HEK293 (cell line): ENCODE results near the gene ARHGAP33.

Experiments
- CTCF ChIA-PET: fragments of 350-600 bp; formaldehyde crosslinking; extraction: SDS; loops from one replicate; lab custom pipeline; 2021; ENCODE audit warnings: antibody characterized with exemption; lab: Yijun Ruan, JAX
- POLR2A ChIA-PET: fragments of 300-600 bp; formaldehyde crosslinking; extraction: SDS; loops from one replicate; lab custom pipeline; 2020; ENCODE audit warnings: antibody characterized with exemption, inconsistent platforms; lab: Yijun Ruan, JAX
- H3K27ac ChIP-seq: fragments of 200-500 bp; sonication (Bioruptor generic); 2 replicates; pipeline ENCODE4 v1.5.1; 2014; ENCODE audit warnings: low read depth, low read length, control low read depth, inconsistent platforms; ENCODE audit errors: extremely low read depth
- H3K36me3 ChIP-seq, 2 experiments: fragments of 200-500 bp in 1 of 2; sonication (Bioruptor generic) in 1 of 2; 1 replicate in 1 of 2; 2 replicates in 1 of 2; pipeline ENCODE4 v1.5.1; 2014 to 2017; ENCODE audit warnings: inconsistent platforms in 2 of 2, low read length in 2 of 2; ENCODE audit not compliant: control insufficient read depth in 2 of 2, insufficient read depth in 1 of 2
- H3K4me1 ChIP-seq: fragments of 200-500 bp; sonication (Bioruptor generic); 2 replicates; pipeline ENCODE4 v1.5.1; 2014; ENCODE audit warnings: mild to moderate bottlenecking, low read length, inconsistent platforms; ENCODE audit not compliant: control insufficient read depth, insufficient read depth
- H3K4me3 ChIP-seq: 2 replicates; pipeline ENCODE4 v1.5.1; 2011; ENCODE audit warnings: low read depth, mild to moderate bottlenecking, control low read depth, low read length, moderate library complexity
- H3K9me3 ChIP-seq: fragments of 200-500 bp; sonication (Bioruptor generic); 2 replicates; pipeline ENCODE4 v1.5.1; 2014; ENCODE audit warnings: low read depth, low read length, inconsistent platforms; ENCODE audit not compliant: control insufficient read depth, insufficient read depth
- FEZF1 ChIP-seq: fragments of 450-650 bp; formaldehyde crosslinking; IDR thresholded peaks from 2 replicates; pipeline ENCODE4 v1.5.1; 2016; ENCODE audit warnings: missing biosample characterization, missing genetic modification characterization
- PRDM1 ChIP-seq: fragments of 450-650 bp; formaldehyde crosslinking; IDR thresholded peaks from 2 replicates; pipeline ENCODE4; 2016; ENCODE audit warnings: missing biosample characterization, missing genetic modification characterization
- ZIC2 ChIP-seq: fragments of 450-650 bp; formaldehyde crosslinking; IDR thresholded peaks from 2 replicates; pipeline ENCODE4 v1.5.1; 2016; ENCODE audit warnings: missing biosample characterization, missing genetic modification characterization
- ZNF10 ChIP-seq: fragments of 450-650 bp; formaldehyde crosslinking; IDR thresholded peaks from 2 replicates; pipeline ENCODE4 v1.5.1; 2017; ENCODE audit warnings: missing biosample characterization, missing genetic modification characterization
- ZNF121 ChIP-seq: fragments of 450-650 bp; formaldehyde crosslinking; IDR thresholded peaks from 2 replicates; pipeline ENCODE4 v1.5.1; 2016; ENCODE audit warnings: missing biosample characterization, missing genetic modification characterization
- ZNF133 ChIP-seq: fragments of 450-650 bp; formaldehyde crosslinking; IDR thresholded peaks from 2 replicates; pipeline ENCODE4 v1.5.1; 2016; ENCODE audit warnings: missing biosample characterization, missing genetic modification characterization
- ZNF16 ChIP-seq: fragments of 450-650 bp; formaldehyde crosslinking; IDR thresholded peaks from 2 replicates; pipeline ENCODE4 v1.5.1; 2016; ENCODE audit warnings: low read depth, missing biosample characterization, missing genetic modification characterization
- ZNF175 ChIP-seq: fragments of 450-650 bp; formaldehyde crosslinking; IDR thresholded peaks from 2 replicates; pipeline ENCODE4 v1.5.1; 2016; ENCODE audit warnings: missing biosample characterization, missing genetic modification characterization
- ZNF2 ChIP-seq: fragments of 450-650 bp; formaldehyde crosslinking; IDR thresholded peaks from 2 replicates; pipeline ENCODE4 v1.5.1; 2016; ENCODE audit warnings: missing biosample characterization, missing genetic modification characterization
- ZNF221 ChIP-seq: fragments of 450-650 bp; formaldehyde crosslinking; IDR thresholded peaks from 2 replicates; pipeline ENCODE4 v1.5.1; 2017; ENCODE audit warnings: missing biosample characterization, missing genetic modification characterization, borderline replicate concordance
- ZNF23 ChIP-seq: fragments of 450-650 bp; formaldehyde crosslinking; IDR thresholded peaks from 2 replicates; pipeline ENCODE4 v1.5.1; 2016; ENCODE audit warnings: missing biosample characterization, missing genetic modification characterization, borderline replicate concordance
- ZNF341 ChIP-seq: fragments of 450-650 bp; formaldehyde crosslinking; IDR thresholded peaks from 2 replicates; pipeline ENCODE4; 2016; ENCODE audit warnings: low read depth, missing biosample characterization, missing genetic modification characterization
- ZNF366 ChIP-seq: fragments of 450-650 bp; formaldehyde crosslinking; conservative IDR thresholded peaks from 2 replicates; pipeline ENCODE4 v1.5.1; 2016; ENCODE audit warnings: missing biosample characterization, missing genetic modification characterization
- ZNF48 ChIP-seq: fragments of 450-650 bp; formaldehyde crosslinking; IDR thresholded peaks from 2 replicates; pipeline ENCODE4 v1.5.1; 2016; ENCODE audit warnings: missing biosample characterization, missing genetic modification characterization
- ZNF510 ChIP-seq: fragments of 450-650 bp; formaldehyde crosslinking; IDR thresholded peaks from 2 replicates; pipeline ENCODE4 v1.5.1; 2018; ENCODE audit warnings: mild to moderate bottlenecking, missing genetic modification characterization, missing biosample characterization; ENCODE audit not compliant: insufficient replicate concordance
- ZNF514 ChIP-seq: fragments of 450-650 bp; formaldehyde crosslinking; IDR thresholded peaks from 2 replicates; pipeline ENCODE4 v1.5.1; 2016; ENCODE audit warnings: missing biosample characterization, missing genetic modification characterization
- ZNF624 ChIP-seq: fragments of 450-650 bp; formaldehyde crosslinking; IDR thresholded peaks from 2 replicates; pipeline ENCODE4 v1.5.1; 2017; ENCODE audit warnings: missing biosample characterization, missing genetic modification characterization
- ZNF658 ChIP-seq: fragments of 450-650 bp; formaldehyde crosslinking; IDR thresholded peaks from 2 replicates; pipeline ENCODE4; 2016; ENCODE audit warnings: missing biosample characterization, missing genetic modification characterization
- ZNF660 ChIP-seq: fragments of 450-650 bp; IDR thresholded peaks from 2 replicates; pipeline ENCODE4 v1.5.1; 2018; ENCODE audit warnings: missing biosample characterization, mild to moderate bottlenecking, missing genetic modification characterization
- ZNF791 ChIP-seq: fragments of 450-650 bp; formaldehyde crosslinking; IDR thresholded peaks from 2 replicates; pipeline ENCODE4 v1.5.1; 2016; ENCODE audit warnings: missing biosample characterization, missing genetic modification characterization
- TF ChIP-seq, protein P1 (sequence below): fragments of 450-650 bp; formaldehyde crosslinking; IDR thresholded peaks from 2 replicates; pipeline ENCODE4 v1.5.1; 2016; ENCODE audit warnings: missing biosample characterization, missing genetic modification characterization
- TF ChIP-seq, protein P2 (sequence below): fragments of 450-650 bp; formaldehyde crosslinking; IDR thresholded peaks from 2 replicates; pipeline ENCODE4 v1.5.1; 2016; ENCODE audit warnings: missing biosample characterization, missing genetic modification characterization
- TF ChIP-seq, protein P3 (sequence below): fragments of 450-650 bp; formaldehyde crosslinking; conservative IDR thresholded peaks from 2 replicates; pipeline ENCODE4 v1.5.1; 2016; ENCODE audit warnings: low read depth, missing biosample characterization, missing genetic modification characterization

Gene ARHGAP33

DNA sequence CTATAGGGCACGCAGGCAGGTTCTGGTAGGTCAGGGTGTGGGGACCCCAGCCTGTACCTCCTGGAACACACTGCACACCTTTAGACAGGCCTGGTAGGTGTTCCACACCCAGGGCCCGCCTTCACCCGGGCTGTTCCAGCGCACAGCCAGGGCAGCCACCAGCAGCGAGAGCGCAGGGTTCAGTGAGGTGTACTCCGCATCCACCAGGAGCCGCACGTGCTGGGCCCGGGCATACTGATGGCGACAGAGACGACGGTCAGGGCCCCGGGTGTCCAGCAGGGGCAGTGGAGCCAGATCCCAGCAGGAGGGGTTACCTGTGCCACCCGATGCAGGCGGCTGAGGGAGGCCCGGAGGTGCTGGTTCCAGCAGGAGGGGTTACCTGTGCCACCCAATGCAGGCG is 31.2 kb downstream of the ARHGAP33 start:
- no peaks in the 10 kb centered on the region for H3K9me3 ChIP-seq
- TF ChIP-seq ZNF133 (tag by site-specific recombination) (no peak), ZNF514 (tag by site-specific recombination) (no peak), ZNF341 (tag by site-specific recombination) (no peak), ZNF48 (no peak), ZNF23 (tag by site-specific recombination) (no peak), FEZF1 (tag by site-specific recombination) (no peak), ZNF16 (tag by site-specific recombination) (no peak), ZNF510 (no peak), ZIC2 (tag by site-specific recombination) (no peak)
- TF ChIP-seq, protein P1, sequence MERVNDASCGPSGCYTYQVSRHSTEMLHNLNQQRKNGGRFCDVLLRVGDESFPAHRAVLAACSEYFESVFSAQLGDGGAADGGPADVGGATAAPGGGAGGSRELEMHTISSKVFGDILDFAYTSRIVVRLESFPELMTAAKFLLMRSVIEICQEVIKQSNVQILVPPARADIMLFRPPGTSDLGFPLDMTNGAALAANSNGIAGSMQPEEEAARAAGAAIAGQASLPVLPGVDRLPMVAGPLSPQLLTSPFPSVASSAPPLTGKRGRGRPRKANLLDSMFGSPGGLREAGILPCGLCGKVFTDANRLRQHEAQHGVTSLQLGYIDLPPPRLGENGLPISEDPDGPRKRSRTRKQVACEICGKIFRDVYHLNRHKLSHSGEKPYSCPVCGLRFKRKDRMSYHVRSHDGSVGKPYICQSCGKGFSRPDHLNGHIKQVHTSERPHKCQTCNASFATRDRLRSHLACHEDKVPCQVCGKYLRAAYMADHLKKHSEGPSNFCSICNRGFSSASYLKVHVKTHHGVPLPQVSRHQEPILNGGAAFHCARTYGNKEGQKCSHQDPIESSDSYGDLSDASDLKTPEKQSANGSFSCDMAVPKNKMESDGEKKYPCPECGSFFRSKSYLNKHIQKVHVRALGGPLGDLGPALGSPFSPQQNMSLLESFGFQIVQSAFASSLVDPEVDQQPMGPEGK: no peak
- TF ChIP-seq, protein P2, sequence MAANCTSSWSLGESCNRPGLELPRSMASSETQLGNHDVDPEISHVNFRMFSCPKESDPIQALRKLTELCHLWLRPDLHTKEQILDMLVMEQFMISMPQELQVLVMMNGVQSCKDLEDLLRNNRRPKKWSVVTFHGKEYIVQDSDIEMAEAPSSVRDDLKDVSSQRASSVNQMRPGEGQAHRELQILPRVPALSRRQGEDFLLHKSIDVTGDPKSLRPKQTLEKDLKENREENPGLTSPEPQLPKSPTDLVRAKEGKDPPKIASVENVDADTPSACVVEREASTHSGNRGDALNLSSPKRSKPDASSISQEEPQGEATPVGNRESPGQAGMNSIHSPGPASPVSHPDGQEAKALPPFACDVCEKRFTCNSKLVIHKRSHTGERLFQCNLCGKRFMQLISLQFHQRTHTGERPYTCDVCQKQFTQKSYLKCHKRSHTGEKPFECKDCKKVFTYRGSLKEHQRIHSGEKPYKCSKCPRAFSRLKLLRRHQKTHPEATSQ: no peak
- TF ChIP-seq, all 188 proteins: peak for 0
- POLR2A ChIA-PET: no interaction called here
- CTCF ChIA-PET: interaction anchor here (0.6 kb wide), 1 partner anchor 321 kb away, joined by 3 read pairs; no protein-coding TSS in a partner anchor
- no peaks in the 10 kb centered on the region for H3K36me3 ChIP-seq
- no peak overlapping the region for H3K4me3 ChIP-seq
- H3K4me1 ChIP-seq: 0 out of 2 replicates have a peak, but pooled peaks cover under 1% of the 10 kb centered on the region
- H3K27ac ChIP-seq: no peak overlapping the region

DNA sequence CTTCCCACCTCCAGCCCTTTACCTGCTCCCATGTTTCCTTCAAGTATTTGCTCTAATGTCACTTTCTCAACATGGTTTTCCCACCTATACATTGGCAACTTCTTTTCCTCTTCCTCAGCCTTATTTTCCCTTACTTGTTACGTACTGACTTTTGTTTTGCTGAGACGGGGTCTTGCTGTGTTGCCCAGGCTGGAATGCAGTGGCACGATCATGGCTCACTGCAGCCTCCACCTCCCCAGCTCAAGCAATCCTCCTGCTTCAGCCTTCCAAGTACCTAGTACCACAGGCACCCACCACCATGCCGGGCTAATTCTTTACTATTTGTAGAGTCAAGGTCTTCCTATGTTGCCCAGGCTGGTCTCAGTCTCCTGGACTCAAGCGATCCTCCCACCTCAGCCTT is 32.3 kb downstream of the ARHGAP33 start:
- Histone ChIP-seq H3K36me3 (no peaks in the 10 kb centered on the region), H3K27ac (no peak overlapping the region), H3K4me3 (no peak overlapping the region), H3K9me3 (no peaks in the 10 kb centered on the region), H3K4me1 (0 out of 2 replicates have a peak, but pooled peaks cover 2% of the 10 kb centered on the region)
- ChIA-PET CTCF (interaction anchor here (1.1 to 2.9 kb wide), 3 partner anchors 12 to 27 kb away, joined by 3 to 10 read pairs (median 3); no protein-coding TSS in a partner anchor), POLR2A (no interaction called here)
- TF ChIP-seq ZNF624 (no peak), ZNF121 (peak; percentile 98)
- TF ChIP-seq, protein P2: no peak

DNA sequence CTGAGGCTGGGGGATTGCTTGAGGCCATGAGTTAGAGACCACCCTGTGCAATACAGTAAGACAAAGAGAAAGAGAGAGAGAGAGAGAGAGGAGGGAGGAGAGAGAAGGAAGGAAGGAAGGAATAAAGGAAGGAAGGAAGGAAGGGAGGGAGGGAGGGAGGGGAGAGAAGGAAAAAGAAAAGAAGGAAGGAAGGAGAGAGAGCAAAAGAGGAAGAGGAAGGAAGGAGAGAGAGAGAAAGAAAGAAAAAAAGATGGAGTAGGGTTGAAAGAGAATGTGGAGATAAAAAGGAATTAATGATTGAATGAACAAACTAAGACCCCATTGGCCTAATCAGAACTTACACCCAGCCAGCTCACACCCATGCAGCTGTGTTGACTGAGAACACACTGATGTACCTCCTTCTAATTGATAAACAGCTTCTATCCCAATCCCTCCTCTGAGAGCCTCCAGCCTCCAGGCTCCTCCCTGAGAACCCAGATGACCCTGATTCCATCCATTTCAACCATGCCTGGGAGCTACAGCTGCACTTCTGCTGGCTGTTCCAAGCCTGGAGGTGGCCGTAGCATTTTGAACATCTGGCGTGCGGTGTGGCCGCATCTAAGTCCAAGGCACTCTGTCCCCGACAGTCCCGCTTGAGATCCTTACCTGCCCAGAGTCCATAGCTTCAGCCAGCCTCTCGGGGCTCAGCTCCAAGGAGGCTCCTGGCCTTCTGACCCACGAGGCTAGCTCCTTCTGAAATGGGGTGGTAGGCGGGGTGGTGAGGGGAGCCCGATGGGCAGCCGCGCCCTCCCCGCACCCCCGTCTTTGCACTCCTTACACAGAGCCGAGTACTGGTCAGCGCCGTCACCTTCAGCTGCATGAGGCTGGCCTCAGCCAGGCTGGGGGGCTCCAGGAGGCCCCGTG is 36.2 kb downstream of the ARHGAP33 start:
- ChIA-PET CTCF (interaction anchor here (1.2 kb wide), 1 partner anchor 8 kb away, joined by 5 read pairs; no protein-coding TSS in a partner anchor), POLR2A (interaction anchor here (1.3 kb wide), 1 partner anchor 63 kb away, joined by 5 read pairs; the partner anchor contains the start of gene LIN37)
- H3K9me3 ChIP-seq: no peaks in the 10 kb centered on the region
- no peak overlapping the region for H3K4me3 ChIP-seq
- H3K36me3 ChIP-seq: no peaks in the 10 kb centered on the region
- H3K4me1 ChIP-seq: 0 out of 2 replicates have a peak, but pooled peaks cover 2% of the 10 kb centered on the region
- no peak overlapping the region for H3K27ac ChIP-seq
- no peak for TF ChIP-seq ZNF175 (tag by site-specific recombination)
- no peak for TF ChIP-seq ZNF658 (tag by site-specific recombination)
- TF ChIP-seq ZNF366: peak; percentile 85
- TF ChIP-seq ZNF660 (tag by site-specific recombination): no peak
- TF ChIP-seq, protein P3, sequence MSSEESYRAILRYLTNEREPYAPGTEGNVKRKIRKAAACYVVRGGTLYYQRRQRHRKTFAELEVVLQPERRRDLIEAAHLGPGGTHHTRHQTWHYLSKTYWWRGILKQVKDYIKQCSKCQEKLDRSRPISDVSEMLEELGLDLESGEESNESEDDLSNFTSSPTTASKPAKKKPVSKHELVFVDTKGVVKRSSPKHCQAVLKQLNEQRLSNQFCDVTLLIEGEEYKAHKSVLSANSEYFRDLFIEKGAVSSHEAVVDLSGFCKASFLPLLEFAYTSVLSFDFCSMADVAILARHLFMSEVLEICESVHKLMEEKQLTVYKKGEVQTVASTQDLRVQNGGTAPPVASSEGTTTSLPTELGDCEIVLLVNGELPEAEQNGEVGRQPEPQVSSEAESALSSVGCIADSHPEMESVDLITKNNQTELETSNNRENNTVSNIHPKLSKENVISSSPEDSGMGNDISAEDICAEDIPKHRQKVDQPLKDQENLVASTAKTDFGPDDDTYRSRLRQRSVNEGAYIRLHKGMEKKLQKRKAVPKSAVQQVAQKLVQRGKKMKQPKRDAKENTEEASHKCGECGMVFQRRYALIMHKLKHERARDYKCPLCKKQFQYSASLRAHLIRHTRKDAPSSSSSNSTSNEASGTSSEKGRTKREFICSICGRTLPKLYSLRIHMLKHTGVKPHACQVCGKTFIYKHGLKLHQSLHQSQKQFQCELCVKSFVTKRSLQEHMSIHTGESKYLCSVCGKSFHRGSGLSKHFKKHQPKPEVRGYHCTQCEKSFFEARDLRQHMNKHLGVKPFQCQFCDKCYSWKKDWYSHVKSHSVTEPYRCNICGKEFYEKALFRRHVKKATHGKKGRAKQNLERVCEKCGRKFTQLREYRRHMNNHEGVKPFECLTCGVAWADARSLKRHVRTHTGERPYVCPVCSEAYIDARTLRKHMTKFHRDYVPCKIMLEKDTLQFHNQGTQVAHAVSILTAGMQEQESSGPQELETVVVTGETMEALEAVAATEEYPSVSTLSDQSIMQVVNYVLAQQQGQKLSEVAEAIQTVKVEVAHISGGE (tag by site-specific recombination): no peak
- no peak for TF ChIP-seq ZNF221
- TF ChIP-seq ZNF2 (tag by site-specific recombination): no peak
- no peak for TF ChIP-seq ZNF10 (tag by site-specific recombination)
- TF ChIP-seq ZNF791 (tag by site-specific recombination): no peak
- TF ChIP-seq PRDM1: 0 out of 2 replicates have a peak, but pooled peaks have one; percentile 19
